CD4-positive, alpha-beta T cell treated with Interleukin-4 for 4 hours (primary cell): Measurements from ENCODE around the gene DPY19L1.
"Not testable (repeated sequence)": the region's sequence is repeated elsewhere in the genome, so short reads cannot be mapped to it uniquely, and the experiment has no call there.

Source experiments
- DNase-seq: peaks from one replicate; pipeline ENCODE4 v3.0.0-alpha.2; 2020

Gene DPY19L1

DNA sequence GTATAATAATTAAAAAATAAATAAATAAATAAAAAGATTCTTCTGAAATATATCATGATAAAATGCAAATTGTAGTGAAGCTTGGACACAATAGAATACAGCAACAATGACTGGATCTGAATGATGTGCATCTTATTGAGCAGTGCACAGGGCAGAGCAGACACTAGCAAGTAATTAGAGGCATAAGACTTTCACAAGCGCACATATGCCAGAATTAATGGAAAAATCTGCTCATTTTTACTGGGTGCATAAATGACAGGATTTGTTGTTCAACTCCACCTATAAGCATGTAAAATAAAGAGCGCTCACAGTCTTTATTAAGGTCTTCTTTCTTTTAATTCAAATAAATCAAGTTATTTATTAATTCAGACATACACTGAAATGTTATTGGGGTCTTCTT lies 125.0 kb downstream of the DPY19L1 start:
- DNase-seq, result no peak

DNA sequence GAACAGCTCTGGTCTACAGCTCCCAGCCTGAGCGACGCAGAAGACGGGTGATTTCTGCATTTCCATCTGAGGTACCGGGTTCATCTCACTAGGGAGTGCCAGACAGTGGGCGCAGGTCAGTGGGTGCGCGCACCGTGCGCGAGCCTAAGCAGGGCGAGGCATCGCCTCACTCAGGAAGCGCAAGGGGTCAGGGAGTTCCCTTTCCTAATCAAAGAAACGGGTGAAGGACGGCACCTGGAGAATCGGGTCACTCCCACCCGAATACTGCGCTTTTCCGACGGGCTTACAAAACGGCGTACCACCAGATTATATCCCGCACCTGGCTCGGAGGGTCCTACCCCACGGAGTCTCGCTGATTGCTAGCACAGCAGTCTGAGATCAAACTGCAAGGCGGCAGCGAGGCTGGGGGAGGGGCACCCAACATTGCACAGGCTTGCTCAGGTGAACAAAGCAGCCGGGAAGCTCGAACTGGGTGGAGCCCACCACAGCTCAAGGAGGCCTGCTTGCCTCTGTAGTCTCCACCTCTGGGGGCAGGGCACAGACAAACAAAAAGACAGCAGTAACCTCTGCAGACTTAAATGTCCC lies 130.9 kb downstream of the DPY19L1 start:
- DNase-seq, result not testable (repeated sequence)

DNA sequence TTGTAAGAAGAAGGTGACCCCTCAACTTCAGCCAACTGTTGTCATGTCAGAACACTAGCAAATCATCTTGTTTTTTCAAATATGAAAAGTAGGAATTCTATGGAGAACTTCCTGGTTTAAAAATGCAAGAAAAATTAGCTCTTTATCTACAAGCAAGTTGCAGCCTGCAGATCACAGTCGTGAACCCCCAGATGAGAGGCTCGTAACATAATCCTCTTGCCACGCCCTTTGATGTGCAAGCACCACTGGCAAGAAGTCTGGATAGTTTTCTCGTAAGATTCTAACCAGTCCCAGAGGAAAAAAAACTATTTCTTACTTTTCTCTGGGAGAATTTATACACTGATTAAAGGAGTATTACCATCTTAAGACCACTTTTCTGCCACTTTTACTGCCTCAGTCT lies 132.3 kb downstream of the DPY19L1 start:
- DNase-seq, result no peak

DNA sequence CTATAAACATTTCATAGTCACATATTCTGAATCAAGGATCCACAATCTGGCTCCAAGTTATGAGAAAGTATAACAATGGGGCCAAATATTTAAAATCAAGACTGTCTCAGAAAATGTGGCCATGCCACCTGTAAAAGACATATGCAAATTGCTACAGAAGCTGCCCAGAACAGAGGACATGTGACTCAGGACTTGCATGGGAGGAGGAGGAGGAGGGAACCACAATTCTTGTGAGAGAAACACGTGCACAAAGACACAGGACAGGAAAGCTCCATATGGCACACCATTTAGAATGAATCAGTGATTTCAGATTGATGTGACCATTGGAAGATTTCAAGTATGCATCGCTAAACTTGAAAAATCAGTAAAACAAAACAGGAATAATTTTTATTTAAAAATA lies 133.4 kb downstream of the DPY19L1 start:
- DNase-seq, result not testable (repeated sequence)

DNA sequence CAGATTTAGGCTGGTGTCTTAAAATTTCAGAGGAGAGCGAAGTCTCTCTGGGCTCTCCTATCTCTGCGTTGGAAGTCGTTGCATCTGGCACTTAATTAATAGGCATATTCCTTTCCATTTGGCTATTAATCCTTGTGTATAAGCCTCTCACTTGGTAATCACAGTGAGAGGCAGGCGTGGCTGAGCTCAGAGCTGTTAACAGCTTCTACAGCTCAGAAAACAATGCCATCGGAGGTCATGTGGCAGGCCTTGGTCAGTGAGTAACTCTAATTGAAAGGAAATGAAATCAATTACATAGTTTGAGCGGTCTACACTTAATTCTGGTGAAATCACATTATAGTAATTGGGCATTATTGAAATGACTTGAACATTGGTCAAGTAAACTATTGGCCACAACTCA lies 135.1 kb downstream of the DPY19L1 start:
- DNase-seq, result no peak

DNA sequence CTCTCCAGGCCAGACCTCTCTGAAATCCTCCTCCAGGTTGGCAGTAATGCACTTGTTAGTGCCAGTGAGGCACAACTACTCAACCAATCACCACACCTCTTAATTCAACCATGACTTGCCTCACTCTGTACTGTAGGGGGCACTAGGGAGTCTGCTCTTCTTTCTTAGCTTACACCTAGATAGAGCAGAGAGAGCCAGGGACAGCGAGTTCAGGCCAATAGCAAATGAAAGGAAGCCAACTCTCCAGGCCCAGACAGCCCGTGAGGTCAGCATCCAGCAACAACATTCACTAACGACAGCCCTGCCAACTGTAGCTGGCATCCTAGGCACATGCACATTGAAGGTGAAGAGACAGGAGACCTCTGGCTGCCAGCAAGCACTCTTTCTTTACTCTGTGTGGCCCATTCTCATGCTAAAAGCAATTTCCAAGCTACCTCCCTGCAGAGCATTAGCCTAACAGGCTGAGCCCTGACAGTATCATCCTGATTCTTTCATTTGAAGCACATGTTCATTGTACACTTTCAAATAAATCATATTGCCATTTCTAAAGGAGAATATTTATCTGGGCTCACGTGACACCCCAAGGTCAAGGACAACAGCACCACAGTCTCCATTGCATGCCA lies 136.3 kb downstream of the DPY19L1 start:
- DNase-seq, result no peak

DNA sequence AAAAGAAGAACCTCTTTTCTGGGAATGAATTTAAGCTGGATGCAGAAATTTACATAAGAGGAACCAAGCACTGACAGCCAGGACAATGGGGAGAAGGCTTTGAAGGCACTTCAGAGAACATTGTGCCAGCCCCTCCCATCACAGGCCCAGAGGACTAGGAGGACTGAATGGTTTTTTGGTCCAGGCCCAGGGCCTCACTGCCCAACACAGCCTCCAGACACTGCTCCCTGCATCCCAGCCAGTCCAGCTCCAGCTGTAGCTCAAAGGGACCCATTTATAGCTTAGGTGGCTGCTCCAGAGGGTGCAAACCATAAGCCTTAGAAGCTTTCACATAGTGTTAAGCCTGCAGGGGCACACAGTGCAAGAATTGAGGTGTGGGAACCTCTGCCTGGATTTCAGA lies 142.1 kb downstream of the DPY19L1 start:
- no peak for DNase-seq

DNA sequence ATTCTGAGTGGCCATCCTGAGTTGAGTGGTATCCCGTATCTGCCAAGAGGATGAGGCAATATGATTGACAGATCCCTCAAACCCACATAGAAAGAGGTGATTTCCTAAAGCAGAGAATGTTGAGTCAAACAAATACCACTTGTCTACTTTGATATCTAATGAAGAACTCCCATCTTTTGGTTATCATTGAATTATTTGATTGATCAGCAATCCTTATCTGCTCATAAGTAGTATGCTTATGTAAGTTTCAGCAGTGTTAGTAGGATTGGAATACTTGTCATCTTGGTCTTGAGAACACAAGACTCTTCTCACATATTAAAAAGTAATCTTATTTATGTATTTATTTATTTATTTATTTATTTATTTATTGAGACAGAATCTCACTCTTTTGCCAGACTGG lies 147.3 kb downstream of the DPY19L1 start:
- no peak for DNase-seq

DNA sequence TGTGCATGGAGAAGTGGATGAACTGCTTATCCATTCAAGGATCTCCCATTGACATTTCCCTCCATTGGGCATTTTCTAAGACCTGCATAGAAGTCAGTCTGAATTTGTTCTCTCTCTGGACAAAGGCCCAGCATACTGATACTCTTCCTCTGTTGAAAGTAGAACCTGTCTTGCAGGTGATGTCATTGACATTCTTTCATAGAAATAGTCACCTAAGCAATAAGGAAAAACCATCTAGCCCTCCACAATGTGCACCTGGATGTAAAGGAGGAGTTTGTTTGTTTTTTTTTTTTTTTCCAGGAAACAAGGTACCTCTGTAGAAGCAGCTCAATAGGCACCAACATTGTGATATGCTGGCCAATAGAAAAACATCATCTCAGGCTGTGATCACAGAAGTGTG lies 150.4 kb downstream of the DPY19L1 start:
- DNase-seq, result no peak

DNA sequence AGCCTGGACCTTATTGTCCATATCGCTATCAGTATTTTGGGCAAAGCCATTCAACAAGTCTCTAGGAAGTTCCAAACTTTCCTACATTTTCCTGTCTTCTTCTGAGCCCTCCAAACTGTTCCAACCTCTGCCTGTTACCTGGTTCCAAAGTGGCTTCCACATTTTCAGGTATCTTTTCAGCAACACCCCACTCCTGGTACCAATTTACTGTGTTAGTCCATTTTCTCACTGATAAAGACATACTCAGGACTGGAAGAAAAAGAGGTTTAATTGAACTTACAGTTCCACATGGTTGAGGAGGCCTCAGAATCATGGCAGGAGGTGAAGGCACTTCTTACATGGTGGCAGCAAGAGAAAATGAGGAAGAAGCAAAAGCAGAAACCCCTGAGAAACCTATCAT lies 153.4 kb downstream of the DPY19L1 start:
- DNase-seq, result not testable (repeated sequence)

DNA sequence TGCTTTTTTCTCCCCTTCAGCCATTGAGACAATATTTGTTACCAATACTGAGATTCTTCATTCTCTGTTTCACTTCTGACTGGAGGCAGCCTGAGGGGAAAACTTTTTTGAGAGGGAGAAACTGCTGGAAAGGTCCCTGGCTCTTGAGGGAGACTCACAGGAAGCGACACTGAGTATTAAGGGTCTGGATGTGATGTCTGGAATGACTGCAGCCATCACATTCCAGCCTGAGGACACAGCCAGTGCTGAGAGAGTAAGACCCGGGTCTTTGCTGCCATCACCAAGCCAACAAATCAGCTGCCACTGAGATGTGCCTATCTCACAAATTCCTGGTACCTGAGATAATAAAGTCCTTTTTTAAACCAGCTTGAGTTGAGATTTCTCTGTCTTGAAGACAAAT lies 157.4 kb downstream of the DPY19L1 start:
- no peak for DNase-seq

DNA sequence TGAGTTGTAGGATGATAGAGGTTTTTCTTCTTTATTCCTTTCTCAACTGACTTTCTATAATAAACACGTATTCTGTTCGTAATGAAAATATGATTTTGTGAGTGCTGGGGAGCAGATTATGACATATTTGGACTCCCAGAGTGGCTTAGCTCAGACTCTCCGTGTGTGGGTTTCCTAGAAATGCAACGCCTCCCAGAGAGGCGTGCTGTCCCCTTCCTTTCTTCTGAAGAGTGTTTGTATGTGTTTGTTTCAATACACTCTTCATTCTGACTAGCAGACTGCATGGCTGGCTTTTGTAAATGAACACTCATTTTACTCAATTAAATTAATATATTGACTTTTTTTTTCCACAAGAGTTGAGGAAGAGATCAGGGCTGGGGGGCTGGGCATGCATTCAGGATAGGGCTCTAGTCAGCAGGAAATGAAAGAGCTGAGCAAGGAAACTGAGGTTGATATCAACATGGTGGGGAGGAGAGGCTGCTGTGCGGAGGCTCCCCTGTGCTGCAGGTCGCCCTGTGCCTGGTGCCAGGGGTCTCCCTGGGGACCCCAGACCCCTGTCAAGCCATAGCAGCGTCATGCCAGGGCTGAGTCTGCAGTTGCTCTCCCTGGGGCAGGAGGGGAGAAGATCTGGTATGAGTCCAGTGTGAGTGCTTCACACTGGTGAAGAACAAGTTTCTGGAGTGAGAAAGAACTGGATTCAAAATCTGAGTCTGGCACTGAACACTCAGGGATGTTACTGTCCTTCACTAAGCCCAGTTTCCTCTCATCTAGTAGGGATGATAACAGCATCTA lies 158.1 kb downstream of the DPY19L1 start:
- DNase-seq, result not testable (repeated sequence)
